GM15510 (cell line): ENCODE results near the gene MAN1B1.
A peak's percentile ranks its signal among the peaks of the same experiment; 100 is the strongest.

Source experiments
- POLR2A ChIP-seq: IDR thresholded peaks from 3 replicates; pipeline ENCODE4 v1.6.1; 2011; ENCODE audit warnings: borderline replicate concordance; ENCODE audit not compliant: insufficient read length; ENCODE audit errors: extremely low read depth

MAN1B1 gene

GRCh38 chr9:137084526-137084925 lies 2.3 kb upstream of the MAN1B1 start:
- no peak for TF ChIP-seq POLR2A

- peak; percentile 38 for TF ChIP-seq POLR2A
Observed at GRCh38 chr9:137085920-137086530, 760 bp upstream of the MAN1B1 start.

DNA sequence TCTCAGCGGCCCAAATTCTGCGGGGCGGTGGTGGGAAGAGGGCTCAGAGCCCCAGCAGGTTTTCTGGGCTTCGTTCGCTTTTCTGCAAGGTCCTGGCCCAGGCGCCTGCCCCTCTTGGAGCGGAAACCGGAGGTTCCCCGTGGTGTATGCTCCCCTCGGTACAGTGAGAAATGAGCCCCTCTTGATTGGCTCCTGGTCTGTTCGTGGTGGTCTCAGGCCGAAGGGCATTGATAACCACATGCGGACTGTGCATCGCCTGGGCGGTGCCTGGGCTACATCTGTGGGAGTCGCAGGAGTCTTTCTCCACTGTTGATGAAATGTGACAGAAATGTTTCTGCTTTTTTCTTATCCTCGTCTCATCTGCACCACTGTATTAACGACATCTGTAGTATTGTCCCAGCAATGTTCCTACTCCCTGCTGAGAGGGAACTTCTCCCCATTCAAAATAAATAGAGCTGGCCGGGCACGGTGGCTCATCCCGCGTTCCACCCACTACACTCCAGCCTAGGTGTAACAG lies 682 bp downstream of the MAN1B1 start:
- TF ChIP-seq POLR2A: no peak

DNA sequence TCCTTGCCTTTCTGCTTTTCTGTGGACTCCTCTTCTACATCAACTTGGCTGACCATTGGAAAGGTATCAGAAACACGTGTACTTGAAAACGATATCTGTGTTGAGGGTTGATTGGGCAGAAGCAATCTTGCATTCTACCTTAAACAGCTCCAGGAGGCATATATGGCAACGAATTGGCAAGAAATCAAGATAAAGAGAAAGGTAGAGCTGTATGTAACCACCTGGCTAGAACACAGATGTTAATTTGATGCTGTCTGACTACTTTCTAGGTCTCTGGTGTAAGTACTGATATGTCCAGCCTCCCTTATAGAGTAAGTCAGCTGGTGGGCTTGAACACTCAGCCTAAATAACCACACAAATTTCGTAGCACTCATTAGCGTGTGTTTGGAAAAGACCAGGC lies 1.3 kb downstream of the MAN1B1 start:
- no peak for TF ChIP-seq POLR2A

DNA sequence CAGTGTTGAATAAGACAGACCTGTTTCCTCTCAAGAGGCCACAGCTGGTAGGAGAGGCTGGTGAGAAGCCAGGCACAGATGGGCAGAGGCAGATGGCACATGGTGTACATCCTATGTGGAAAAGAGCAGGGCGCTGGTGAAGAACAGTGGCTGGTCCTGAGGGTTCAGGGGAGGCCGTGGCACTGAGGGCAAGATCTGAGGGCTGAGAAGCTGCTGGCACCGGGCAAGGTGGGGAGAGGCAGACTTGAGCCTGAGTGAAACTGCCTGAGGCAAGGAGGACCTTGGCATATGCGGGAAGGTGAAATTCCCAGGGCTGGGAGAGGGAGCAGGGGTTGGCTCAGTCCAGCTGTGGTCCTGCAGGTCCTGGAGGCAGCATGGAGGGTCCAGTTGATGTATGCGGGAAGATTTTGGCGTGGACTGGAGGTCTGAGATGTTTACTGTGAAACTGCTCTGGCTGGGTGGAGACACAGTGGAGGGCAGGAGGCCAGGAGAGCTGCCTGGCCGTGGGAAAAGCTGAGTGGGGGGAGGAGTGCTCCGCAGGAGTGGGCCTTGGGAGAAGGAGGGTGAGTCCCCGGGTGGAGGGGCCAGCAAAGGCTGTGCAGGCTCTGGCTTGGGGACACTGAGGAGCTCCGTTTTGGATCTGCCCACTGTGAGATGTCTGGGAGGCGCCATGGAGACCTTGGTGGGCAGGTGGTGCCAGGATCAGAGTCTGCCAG lies 2.6 kb downstream of the MAN1B1 start:
- no peak for TF ChIP-seq POLR2A

DNA sequence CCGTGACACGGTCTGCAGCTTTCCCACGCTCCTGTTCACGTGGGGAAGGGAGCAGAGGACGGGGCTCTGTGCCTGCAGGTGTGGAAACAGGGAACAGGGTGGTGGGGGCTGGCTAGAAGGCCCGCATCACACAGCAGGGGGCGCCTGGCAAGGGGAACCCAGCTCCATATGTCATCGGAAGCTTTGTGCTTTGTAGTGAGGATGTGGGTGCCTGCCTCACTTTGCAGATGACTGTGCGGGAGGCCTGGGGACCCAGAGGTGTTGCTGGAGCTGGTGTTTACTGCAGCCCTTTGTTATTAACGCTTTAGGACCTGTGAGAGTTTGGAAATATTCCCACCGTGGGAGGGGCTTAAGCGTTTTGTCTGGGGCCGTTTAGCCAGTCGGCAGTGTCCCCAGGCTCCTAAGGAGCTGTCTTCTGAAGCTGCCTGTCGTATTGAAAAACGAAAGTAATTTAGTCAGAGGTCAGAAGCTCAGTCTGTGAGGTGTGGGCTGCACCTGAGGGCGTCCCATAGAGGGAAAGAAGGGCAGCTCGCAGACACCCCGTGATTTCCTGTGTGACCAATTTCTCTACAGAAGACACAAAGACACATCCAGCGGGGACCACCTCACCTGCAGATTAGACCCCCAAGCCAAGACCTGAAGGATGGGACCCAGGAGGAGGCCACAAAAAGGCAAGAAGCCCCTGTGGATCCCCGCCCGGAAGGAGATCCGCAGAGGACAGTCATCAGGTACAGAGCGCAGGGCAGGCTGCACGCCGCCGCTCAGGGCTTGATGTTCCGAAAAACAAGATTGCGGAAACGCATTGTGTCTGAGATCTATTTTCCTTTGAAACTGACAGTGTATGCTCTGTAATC lies 9.1 kb downstream of the MAN1B1 start:
- TF ChIP-seq POLR2A: peak; percentile 17

DNA sequence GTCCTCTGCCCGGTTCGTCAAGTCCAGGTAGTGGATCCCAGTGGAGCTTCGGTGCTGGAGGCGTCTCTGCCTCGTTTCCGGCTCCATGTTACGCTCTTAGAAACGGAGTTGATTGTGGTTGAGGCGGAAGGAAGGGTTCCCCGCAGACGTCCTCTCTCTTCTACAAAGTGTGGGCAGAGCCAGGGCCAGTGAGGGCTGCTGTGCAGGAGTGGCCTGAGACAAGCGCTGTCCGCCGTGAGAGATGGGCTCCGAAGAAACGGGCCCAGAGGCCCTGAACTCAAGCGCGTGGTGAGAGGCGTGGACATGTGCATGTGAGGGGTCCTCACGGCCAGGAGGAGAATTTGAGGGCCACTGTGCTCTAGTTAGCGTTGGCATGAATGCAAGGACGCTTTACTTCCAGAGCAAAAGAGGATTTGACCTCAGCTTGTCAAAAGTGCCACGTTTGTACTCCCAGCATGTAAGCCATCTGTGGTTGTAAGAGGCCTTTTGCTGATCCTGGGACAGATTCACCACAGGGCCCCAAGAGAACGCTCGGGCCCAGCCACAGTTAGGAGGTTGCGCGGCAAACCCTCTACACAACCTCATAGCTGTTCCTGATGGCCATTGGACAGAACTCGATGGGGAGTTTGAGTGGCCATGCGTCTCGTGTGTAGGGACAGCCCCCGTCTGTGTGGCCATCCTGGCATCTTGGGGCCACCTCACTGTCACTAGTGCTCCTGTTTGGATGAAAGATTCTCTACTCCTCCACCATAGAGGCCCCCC lies 10.2 kb downstream of the MAN1B1 start:
- TF ChIP-seq POLR2A: no peak

DNA sequence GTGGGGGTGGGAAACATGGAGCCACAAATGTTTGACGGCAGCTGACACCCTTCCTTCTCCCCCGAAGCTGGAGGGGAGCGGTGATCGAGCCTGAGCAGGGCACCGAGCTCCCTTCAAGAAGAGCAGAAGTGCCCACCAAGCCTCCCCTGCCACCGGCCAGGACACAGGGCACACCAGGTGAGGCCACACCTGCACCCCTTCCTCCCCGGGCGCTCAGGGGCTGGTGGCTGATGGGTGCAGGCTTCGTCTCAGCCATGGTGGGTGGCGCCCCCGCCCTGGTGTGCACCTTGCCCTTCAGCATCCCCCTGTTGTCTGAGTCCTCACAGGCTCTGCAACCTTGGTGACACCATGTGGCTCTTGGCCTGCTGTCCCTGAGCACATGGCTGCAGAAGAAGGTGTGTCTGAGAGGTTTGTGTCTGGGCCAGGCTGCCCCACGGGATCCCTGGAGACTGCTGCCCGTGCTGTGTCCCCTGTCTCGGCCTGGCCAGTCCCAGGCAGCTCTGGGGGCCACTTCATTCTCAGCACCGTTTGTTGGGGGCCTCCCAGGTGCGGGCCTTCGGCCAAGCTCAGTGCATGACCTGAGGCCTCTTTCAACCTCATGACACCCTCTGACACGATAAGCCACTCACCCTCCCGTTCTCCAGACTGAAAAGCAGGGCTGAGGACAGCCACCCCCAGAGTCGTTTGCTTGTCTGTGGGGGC lies 11.1 kb downstream of the MAN1B1 start:
- TF ChIP-seq POLR2A: no peak

DNA sequence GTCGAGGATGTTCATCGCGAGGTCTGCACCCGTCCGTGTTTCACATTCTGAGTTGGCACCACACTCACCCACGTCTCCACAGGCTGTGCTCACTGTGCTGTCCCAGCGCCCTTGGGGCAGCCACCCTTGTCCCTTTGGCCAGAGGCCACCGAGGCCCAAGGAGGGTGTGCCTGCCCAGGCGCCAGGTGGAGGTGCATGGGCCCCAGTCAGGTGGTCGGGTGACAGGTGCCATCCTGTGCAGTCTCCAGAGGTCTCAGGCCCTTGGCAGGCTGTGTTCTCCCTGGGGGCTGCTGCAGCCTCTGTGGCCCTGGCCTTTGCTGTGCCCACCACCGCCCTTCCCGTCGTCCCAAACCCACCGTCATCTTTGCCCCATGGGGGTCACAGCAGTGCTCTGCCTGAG lies 12.4 kb downstream of the MAN1B1 start:
- no peak for TF ChIP-seq POLR2A

- TF ChIP-seq POLR2A: no peak
Observed at GRCh38 chr9:137103206-137103999, 16.6 kb downstream of the MAN1B1 start.

GRCh38 chr9:137105814-137106661 lies 19.3 kb downstream of the MAN1B1 start:
- no peak for TF ChIP-seq POLR2A

DNA sequence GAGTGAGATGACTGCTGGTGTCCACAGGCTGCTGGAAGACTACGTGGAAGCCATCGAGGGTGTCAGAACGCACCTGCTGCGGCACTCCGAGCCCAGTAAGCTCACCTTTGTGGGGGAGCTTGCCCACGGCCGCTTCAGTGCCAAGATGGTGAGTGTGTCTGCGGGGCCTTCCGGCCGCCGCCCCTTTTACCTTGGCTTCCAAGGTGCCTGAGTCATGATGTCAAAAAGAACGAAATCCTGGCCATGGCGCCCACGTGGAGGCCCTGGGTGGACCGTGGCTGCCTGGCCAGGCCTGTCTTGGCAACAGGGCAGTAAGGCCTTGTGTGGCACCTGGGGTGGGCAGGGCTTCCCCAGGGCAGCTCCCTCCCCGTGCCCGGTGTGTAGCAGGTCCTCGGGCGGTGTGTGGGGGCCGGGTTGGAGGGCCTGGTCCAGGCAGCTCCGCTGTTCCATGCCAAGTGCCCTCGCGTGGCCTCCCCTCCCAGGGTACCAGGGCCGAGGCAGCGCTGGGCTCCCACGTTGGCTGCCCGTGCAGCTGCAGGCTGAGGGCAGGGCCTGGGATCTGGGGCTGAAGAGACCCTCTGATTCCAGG lies 20.0 kb downstream of the MAN1B1 start:
- no peak for TF ChIP-seq POLR2A
